Activated CD4-positive, alpha-beta T cell treated with anti-CD3 and anti-CD28 coated beads for 36 hours (primary cell): ENCODE measurements around the gene CKAP4. TPM values are rescaled to one million over a fixed set of nuclear protein-coding genes. Genes with fewer than 3 reads are reported as not detected.

Experiments used
- total RNA-seq, 2 experiments: library from RNA; stranded (reverse); gene quantifications; one replicate each; pipeline ENCODE4 v1.2.3, GENCODE V29; 2021

Gene CKAP4
- total RNA-seq, 2 experiments from 2014 or later = 13.7 to 15.6 TPM

Other genes starting within 250 kb of the CKAP4 start
- gene NUAK1, start 109.1 kb downstream of the CKAP4 start, total RNA-seq = not detected
- gene TCP11L2, start 54.7 kb upstream of the CKAP4 start, total RNA-seq = 10 to 100 TPM in 1 of 2 experiments, 1 to 10 TPM in 1; 8.6 to 11.8 TPM
- gene POLR3B, start 109.7 kb upstream of the CKAP4 start, total RNA-seq = 10 to 100 TPM in 1 of 2 experiments, 1 to 10 TPM in 1; 9.1 to 11.7 TPM